DMS79 treated with DMSO at 0.1 percent for 48 hours (cell line): ENCODE data around the gene PAX7.

Source experiments
- DNase-seq: peaks from one replicate; lab custom pipeline; 2025; lab: John Stamatoyannopoulos, UW

PAX7 gene

GRCh38 chr1:18796950-18797349 lies 166.3 kb downstream of the PAX7 start:
- peak; percentile 17 for DNase-seq
